Amniotic stem cell (primary cell): Measurements from ENCODE around the gene DCPS.
"Not testable (repeated sequence)": the region's sequence is repeated elsewhere in the genome, so short reads cannot be mapped to it uniquely, and the experiment has no call there.

Experiments used
- DNase-seq: peaks from one replicate; lab custom pipeline; 2025; lab: John Stamatoyannopoulos, UW

The DCPS gene

GRCh38 chr11:126384449-126385070 is 80.7 kb downstream of the DCPS start:
- no peak for DNase-seq

GRCh38 chr11:126385991-126386728 is 82.3 kb downstream of the DCPS start:
- DNase-seq = no peak

- not testable (repeated sequence) for DNase-seq
Measured at GRCh38 chr11:126386729-126387071, 82.8 kb downstream of the DCPS start.

GRCh38 chr11:126387857-126388256 is 84.0 kb downstream of the DCPS start:
- no peak for DNase-seq

- no peak for DNase-seq
Measured at GRCh38 chr11:126390272-126390867, 86.5 kb downstream of the DCPS start.

- no peak for DNase-seq
Measured at GRCh38 chr11:126391286-126391954, 87.6 kb downstream of the DCPS start.

- no peak for DNase-seq
Measured at GRCh38 chr11:126391970-126392632, 88.2 kb downstream of the DCPS start.

GRCh38 chr11:126392633-126393013 is 88.8 kb downstream of the DCPS start:
- DNase-seq = no peak

GRCh38 chr11:126393143-126393542 is 89.3 kb downstream of the DCPS start:
- DNase-seq = no peak

- DNase-seq = no peak
Measured at GRCh38 chr11:126394036-126394435, 90.2 kb downstream of the DCPS start.

- not testable (repeated sequence) for DNase-seq
Measured at GRCh38 chr11:126394634-126395072, 90.8 kb downstream of the DCPS start.
